Keratinocyte (primary cell): ENCODE data around the gene TRAF3IP1.
"Not testable (repeated sequence)": the region's sequence is repeated elsewhere in the genome, so short reads cannot be mapped to it uniquely, and the experiment has no call there.

Source experiments
- CTCF ChIP-seq, 3 experiments: IDR thresholded peaks in 1 of 3; conservative IDR thresholded peaks in 1 of 3; optimal IDR thresholded peaks in 1 of 3; 2 replicates in 2 of 3; 3 replicates in 1 of 3; pipeline versions ENCODE3 to v1.5.1; 2011; ENCODE audit warnings: low read length in 3 of 3, mild to moderate bottlenecking in 3 of 3, moderate library complexity in 2 of 3, control low read depth in 1 of 3, inconsistent platforms in 1 of 3; ENCODE audit not compliant: insufficient read depth in 2 of 3; ENCODE audit errors: extremely low read depth in 1 of 3
- EZH2 ChIP-seq: IDR thresholded peaks from one replicate; pipeline ENCODE4 v1.6.1; 2012; ENCODE audit warnings: inconsistent platforms, mild to moderate bottlenecking, low read length, moderate library complexity

GRCh38 chr2:238442257-238442656 is 121.9 kb downstream of the TRAF3IP1 start:
- not testable (repeated sequence) for TF ChIP-seq CTCF (optimal IDR thresholded peaks at IDR 0.05 in 1 of 3, IDR thresholded peaks at IDR 0.05 in 1 of 3, conservative IDR thresholded peaks at IDR 0.05 in 1 of 3; ENCODE audit: extremely low read depth in 1 of 3, insufficient read depth in 2 of 3, low read length in 3 of 3); EZH2
